GM23248 (cell line): ENCODE measurements around the gene ASPHD1.

Experiments used
- EZH2 ChIP-seq: fragments of 200-600 bp; sonication (generic); IDR thresholded peaks from 2 replicates; pipeline ENCODE4 v1.6.1; 2018; ENCODE audit warnings: antibody characterized with exemption, mild to moderate bottlenecking; ENCODE audit not compliant: insufficient read depth, poor library complexity, severe bottlenecking
- EZH2phosphoT487 ChIP-seq: fragments of 200-600 bp; sonication (generic); IDR thresholded peaks from 2 replicates; pipeline ENCODE4 v1.6.1; 2018; ENCODE audit warnings: antibody characterized with exemption, moderate library complexity, mild to moderate bottlenecking, low read depth; ENCODE audit not compliant: insufficient read depth

DNA sequence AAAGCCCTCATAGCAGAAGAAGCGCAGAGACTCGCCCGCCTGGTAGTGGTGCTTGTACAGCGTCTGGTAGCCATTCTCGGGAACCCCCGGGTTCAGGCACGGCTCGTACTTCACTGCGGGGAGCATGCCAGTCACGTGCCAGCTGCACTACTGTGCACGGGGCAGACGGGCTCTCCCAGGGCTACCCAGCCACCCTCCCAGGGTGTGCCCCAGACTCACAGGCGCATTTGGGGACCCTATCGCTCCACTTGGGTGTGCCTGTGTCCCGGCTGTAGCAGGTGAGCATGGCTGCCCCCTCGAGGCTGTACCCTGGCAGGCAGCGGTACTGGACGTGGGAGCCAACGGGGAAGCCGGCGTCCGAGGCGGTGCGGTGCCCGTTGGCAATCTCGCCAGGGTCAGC, 27.0 kb upstream of the ASPHD1 start:
- TF ChIP-seq EZH2: no peak
- no peak for TF ChIP-seq EZH2phosphoT487
